Esophagus (tissue), 2 donors: ENCODE measurements around the gene FOXP1. TPM values are rescaled to one million over a fixed set of nuclear protein-coding genes. Genes with fewer than 3 reads are reported as not detected.

Experiments
- H3K27ac ChIP-seq, 2 donors: one replicate each; pipeline ENCODE4 v1.5.1; 2013; ENCODE audit warnings: low read depth in 2 of 2, mild to moderate bottlenecking in 2 of 2, inconsistent platforms in 1 of 2, low read length in 1 of 2, moderate library complexity in 1 of 2
- H3K27me3 ChIP-seq, 2 donors: one replicate each; pipeline ENCODE4 v1.6.1; 2013; ENCODE audit warnings: low read length in 2 of 2, control low read depth in 1 of 2, mild to moderate bottlenecking in 1 of 2; ENCODE audit not compliant: insufficient read depth in 2 of 2, control insufficient read depth in 1 of 2
- H3K36me3 ChIP-seq, 2 donors: one replicate each; pipeline ENCODE4 v1.6.1; 2013; ENCODE audit warnings: low read length in 1 of 2; ENCODE audit not compliant: control insufficient read depth in 2 of 2, insufficient read depth in 2 of 2
- H3K4me1 ChIP-seq, 2 donors: one replicate each; pipeline ENCODE4 v1.6.1; 2013; ENCODE audit warnings: low read length in 1 of 2; ENCODE audit not compliant: control insufficient read depth in 2 of 2, insufficient read depth in 2 of 2
- H3K4me3 ChIP-seq, 2 donors: one replicate each; pipeline ENCODE4 v1.5.1; 2013; ENCODE audit warnings: low read length in 2 of 2, mild to moderate bottlenecking in 2 of 2, low read depth in 1 of 2, moderate library complexity in 1 of 2
- H3K9me3 ChIP-seq, 2 donors: one replicate each; pipeline ENCODE4 v1.6.1; 2013; ENCODE audit warnings: mild to moderate bottlenecking in 2 of 2, low read depth in 1 of 2, low read length in 1 of 2, moderate library complexity in 1 of 2; ENCODE audit not compliant: control insufficient read depth in 2 of 2, insufficient read depth in 1 of 2
- WGBS, 2 donors: extraction: QIAGEN DNeasy Blood & Tissue Kit; methylation state at CpG; one replicate each; pipeline ENCODE4 v1.1.7; 2013; 5-methylcytosine and 5-hydroxymethylcytosine counted together
- polyA plus RNA-seq, 2 donors: library from polyadenylated mRNA; stranded (reverse); fragments of 200-250 nt; gene quantifications; one replicate each; pipeline ENCODE4 v1.2.3, GENCODE V29; 2013
- donor health status: healthy with polysubstance abuse.
- donor health status: Bipolar disorder and iron deficiency.

The FOXP1 gene
- polyA plus RNA-seq, 2 donors, result 10.7 to 20.4 TPM

GRCh38 chr3:71054312-71054711, 529.2 kb downstream of the FOXP1 start:
- Histone ChIP-seq H3K27ac (peak overlapping the region in 1 of 2 donors; percentile 2), H3K36me3 (peaks cover 7 to 9% of the 10 kb centered on the region in 2 donors), H3K27me3 (no peaks in the 10 kb centered on the region), H3K4me1 (peaks cover 5 to 10% of the 10 kb centered on the region in 2 donors), H3K4me3 (no peak overlapping the region), H3K9me3 (no peaks in the 10 kb centered on the region)
- WGBS, 2 donors, result 77 to 84% methylated on average over 5 of the region's 5 CpGs

GRCh38 chr3:71053495-71053894, 530.0 kb downstream of the FOXP1 start:
- H3K4me3 ChIP-seq, result no peak overlapping the region
- H3K27me3 ChIP-seq, result no peaks in the 10 kb centered on the region
- no peaks in the 10 kb centered on the region for H3K9me3 ChIP-seq
- peaks cover 5 to 10% of the 10 kb centered on the region in 2 donors for H3K4me1 ChIP-seq
- H3K36me3 ChIP-seq, result peaks cover 7 to 9% of the 10 kb centered on the region in 2 donors
- WGBS, 2 donors, result 78 to 83% methylated on average over 4 of the region's 4 CpGs
- peak overlapping the region; percentile 27 to 60 for H3K27ac ChIP-seq

GRCh38 chr3:71052716-71053115, 530.8 kb downstream of the FOXP1 start:
- peak overlapping the region in 1 of 2 donors; percentile 42 for H3K27ac ChIP-seq
- 79 to 81% methylated on average over 5 of the region's 5 CpGs for WGBS, 2 donors
- no peaks in the 10 kb centered on the region for H3K9me3 ChIP-seq
- H3K4me1 ChIP-seq, result peaks cover 5 to 10% of the 10 kb centered on the region in 2 donors
- no peak overlapping the region for H3K4me3 ChIP-seq
- H3K27me3 ChIP-seq, result no peaks in the 10 kb centered on the region
- peaks cover 7 to 9% of the 10 kb centered on the region in 2 donors for H3K36me3 ChIP-seq

GRCh38 chr3:71051893-71052687, 531.4 kb downstream of the FOXP1 start:
- 54 to 55% methylated on average over 7 of the region's 7 CpGs for WGBS, 2 donors
- Histone ChIP-seq H3K27me3 (no peaks in the 10 kb centered on the region), H3K4me1 (peaks cover 5 to 10% of the 10 kb centered on the region in 2 donors), H3K27ac (peak overlapping the region in 1 of 2 donors; percentile 4), H3K9me3 (no peaks in the 10 kb centered on the region), H3K36me3 (peaks cover 7 to 9% of the 10 kb centered on the region in 2 donors), H3K4me3 (no peak overlapping the region)

- WGBS, 2 donors, result 44 to 66% methylated on average over 5 of the region's 5 CpGs
- no peak overlapping the region for H3K4me3 ChIP-seq
- no peaks in the 10 kb centered on the region for H3K27me3 ChIP-seq
- H3K4me1 ChIP-seq, result peaks cover 5 to 8% of the 10 kb centered on the region in 2 donors
- peaks cover 9 to 12% of the 10 kb centered on the region in 2 donors for H3K36me3 ChIP-seq
- peak overlapping the region; percentile 42 to 57 for H3K27ac ChIP-seq
- no peaks in the 10 kb centered on the region for H3K9me3 ChIP-seq
These were observed 532.3 kb downstream of the FOXP1 start for GRCh38 chr3:71051259-71051595.

- no peaks in the 10 kb centered on the region for H3K27me3 ChIP-seq
- H3K9me3 ChIP-seq, result no peaks in the 10 kb centered on the region
- H3K4me3 ChIP-seq, result no peak overlapping the region
- peaks cover 9 to 12% of the 10 kb centered on the region in 2 donors for H3K36me3 ChIP-seq
- peaks cover 5 to 8% of the 10 kb centered on the region in 2 donors for H3K4me1 ChIP-seq
- 27 to 46% methylated on average over 6 of the region's 6 CpGs for WGBS, 2 donors
- H3K27ac ChIP-seq, result peak overlapping the region; percentile 42 to 61
These were observed 532.8 kb downstream of the FOXP1 start for GRCh38 chr3:71050538-71051258.

GRCh38 chr3:71050166-71050537, 533.4 kb downstream of the FOXP1 start:
- peaks cover 9 to 12% of the 10 kb centered on the region in 2 donors for H3K36me3 ChIP-seq
- H3K4me3 ChIP-seq, result no peak overlapping the region
- H3K27ac ChIP-seq, result no peak overlapping the region
- no peaks in the 10 kb centered on the region for H3K9me3 ChIP-seq
- no peaks in the 10 kb centered on the region for H3K27me3 ChIP-seq
- 42 to 45% methylated on average over 2 of the region's 2 CpGs for WGBS, 2 donors
- peaks cover 5 to 8% of the 10 kb centered on the region in 2 donors for H3K4me1 ChIP-seq

- WGBS, 2 donors, result 58 to 59% methylated on average over 12 of the region's 12 CpGs
- Histone ChIP-seq H3K4me1 (peaks cover 5 to 8% of the 10 kb centered on the region in 2 donors), H3K27me3 (no peaks in the 10 kb centered on the region), H3K4me3 (no peak overlapping the region), H3K9me3 (no peaks in the 10 kb centered on the region), H3K36me3 (peaks cover 11 to 12% of the 10 kb centered on the region in 2 donors), H3K27ac (peak overlapping the region; percentile 5 to 8)
These were observed 534.6 kb downstream of the FOXP1 start for GRCh38 chr3:71048948-71049347.

- Histone ChIP-seq H3K9me3 (no peaks in the 10 kb centered on the region), H3K4me1 (peaks cover 0 to 4% of the 10 kb centered on the region in 2 donors), H3K27ac (no peak overlapping the region), H3K36me3 (peaks cover 8 to 13% of the 10 kb centered on the region in 2 donors), H3K4me3 (no peak overlapping the region), H3K27me3 (no peaks in the 10 kb centered on the region)
- WGBS, 2 donors, result 69 to 70% methylated on average over 8 of the region's 8 CpGs
These were observed 535.7 kb downstream of the FOXP1 start for GRCh38 chr3:71047616-71048531.
